ENCODE data around the gene GALNT18. TPM values are rescaled to one million over a fixed set of nuclear protein-coding genes. Genes with fewer than 3 reads are reported as not detected.

Gene GALNT18
- total and polyA plus RNA-seq, 2 experiments from 2014 or later: 4.3 to 10.8 TPM

DNA sequence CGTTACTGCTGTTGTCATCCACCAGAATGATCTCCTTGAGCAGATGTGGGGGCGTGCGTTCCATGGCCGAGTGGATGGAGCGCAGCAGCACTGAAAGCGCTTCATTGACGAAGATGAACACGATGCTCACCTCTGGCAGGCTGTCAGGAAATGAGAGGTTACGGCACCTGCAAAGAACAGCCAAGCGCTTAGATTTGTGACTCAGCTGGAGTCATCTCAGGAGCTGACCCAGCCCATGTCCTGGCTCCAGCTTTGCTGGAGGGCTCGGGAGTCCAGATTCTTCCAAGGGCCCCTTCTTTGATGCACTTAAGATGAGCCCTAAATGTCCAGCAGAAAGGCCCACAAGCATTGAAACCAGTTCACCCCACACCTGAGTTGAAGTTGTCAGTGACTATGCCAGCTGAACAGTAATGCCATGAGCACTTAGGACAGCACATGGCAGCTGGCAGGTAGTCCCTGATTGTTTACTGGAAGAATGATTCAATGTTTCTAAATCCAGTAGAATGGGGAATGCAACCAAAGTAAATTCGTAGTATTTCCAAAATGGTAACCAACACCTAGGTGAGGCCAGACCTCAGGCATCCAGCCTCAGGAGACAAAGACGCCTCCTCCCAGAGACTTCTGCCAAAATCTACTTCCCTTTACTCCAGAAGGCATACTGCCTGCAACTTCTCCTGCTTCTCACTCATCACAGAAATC is 189.0 kb downstream of the GALNT18 start:
- no peak for ATAC-seq

DNA sequence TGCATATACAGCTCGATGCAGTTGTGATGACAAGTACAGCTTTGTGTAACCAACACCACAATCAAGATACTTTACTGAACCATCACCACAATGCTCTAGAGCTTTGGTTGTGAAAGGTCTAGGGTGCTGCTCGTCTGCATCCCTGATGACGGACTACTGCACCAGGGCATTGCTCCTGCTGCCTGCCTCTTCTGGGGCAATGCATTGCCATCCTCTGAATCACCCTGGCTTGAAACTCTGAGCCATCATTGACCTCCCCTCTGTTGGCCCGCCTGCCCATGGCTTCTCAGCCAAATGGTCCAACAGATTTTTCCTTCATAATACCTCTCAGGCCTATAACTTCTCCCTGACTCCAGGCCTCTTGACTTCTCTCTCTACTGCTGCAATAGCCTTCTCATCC is 191.4 kb downstream of the GALNT18 start:
- ATAC-seq: no peak
- H3K27ac Mint-ChIP-seq: no peak overlapping the region
- Histone ChIP-seq H2AFZ (no peak overlapping the region), H3K4me3 (no peak overlapping the region), H3K4me2 (no peak overlapping the region), H3K36me3 (ENCODE audit: insufficient read depth) (no peaks in the 10 kb centered on the region), H3K4me1 (ENCODE audit: insufficient read depth) (no peaks in the 10 kb centered on the region), H3K9me2 (ENCODE audit: insufficient read depth) (peaks cover 4% of the 10 kb centered on the region; the same call in 1 of the 2 replicates), H3K79me2 (replicated peaks; ENCODE audit: insufficient read depth) (no peaks in the 10 kb centered on the region), H4K20me1 (replicated peaks; ENCODE audit: insufficient read depth) (no peaks in the 10 kb centered on the region), H3F3A (replicated peaks; ENCODE audit: low read depth) (no peaks in the 10 kb centered on the region), H3K27ac (ENCODE audit: low read depth) (no peak overlapping the region), H3K27me3 (ENCODE audit: insufficient read depth) (no peaks in the 10 kb centered on the region)
- no peaks in the 10 kb centered on the region for H3K27me3 Mint-ChIP-seq (ENCODE audit: insufficient read depth, low read depth, poor library complexity)
- H3K4me3 Mint-ChIP-seq: no peak overlapping the region
- DNase-seq (ENCODE audit: low spot score): no peak
- peaks cover 6% of the 10 kb centered on the region for H3K4me1 Mint-ChIP-seq
- H3K9me3 Mint-ChIP-seq: no peaks in the 10 kb centered on the region
- TF ChIP-seq POLR2AphosphoS5 (IDR thresholded peaks at IDR 0.05; ENCODE audit: low read depth) (no peak), ZNF331 (CRISPR knock-in tag; IDR thresholded peaks at IDR 0.05; ENCODE audit: low read depth) (no peak), CREB1 (CRISPR knock-in tag; IDR thresholded peaks at IDR 0.05; ENCODE audit: low read depth) (no peak), ZNF114 (CRISPR knock-in tag; IDR thresholded peaks at IDR 0.05) (no peak), JUNB (IDR thresholded peaks at IDR 0.05; ENCODE audit: unreplicated experiment) (no peak), NANOG (IDR thresholded peaks at IDR 0.05; ENCODE audit: borderline replicate concordance) (no peak), EZH2phosphoT487 (IDR thresholded peaks at IDR 0.05; ENCODE audit: unreplicated experiment) (no peak)
- TF ChIP-seq, protein P1, sequence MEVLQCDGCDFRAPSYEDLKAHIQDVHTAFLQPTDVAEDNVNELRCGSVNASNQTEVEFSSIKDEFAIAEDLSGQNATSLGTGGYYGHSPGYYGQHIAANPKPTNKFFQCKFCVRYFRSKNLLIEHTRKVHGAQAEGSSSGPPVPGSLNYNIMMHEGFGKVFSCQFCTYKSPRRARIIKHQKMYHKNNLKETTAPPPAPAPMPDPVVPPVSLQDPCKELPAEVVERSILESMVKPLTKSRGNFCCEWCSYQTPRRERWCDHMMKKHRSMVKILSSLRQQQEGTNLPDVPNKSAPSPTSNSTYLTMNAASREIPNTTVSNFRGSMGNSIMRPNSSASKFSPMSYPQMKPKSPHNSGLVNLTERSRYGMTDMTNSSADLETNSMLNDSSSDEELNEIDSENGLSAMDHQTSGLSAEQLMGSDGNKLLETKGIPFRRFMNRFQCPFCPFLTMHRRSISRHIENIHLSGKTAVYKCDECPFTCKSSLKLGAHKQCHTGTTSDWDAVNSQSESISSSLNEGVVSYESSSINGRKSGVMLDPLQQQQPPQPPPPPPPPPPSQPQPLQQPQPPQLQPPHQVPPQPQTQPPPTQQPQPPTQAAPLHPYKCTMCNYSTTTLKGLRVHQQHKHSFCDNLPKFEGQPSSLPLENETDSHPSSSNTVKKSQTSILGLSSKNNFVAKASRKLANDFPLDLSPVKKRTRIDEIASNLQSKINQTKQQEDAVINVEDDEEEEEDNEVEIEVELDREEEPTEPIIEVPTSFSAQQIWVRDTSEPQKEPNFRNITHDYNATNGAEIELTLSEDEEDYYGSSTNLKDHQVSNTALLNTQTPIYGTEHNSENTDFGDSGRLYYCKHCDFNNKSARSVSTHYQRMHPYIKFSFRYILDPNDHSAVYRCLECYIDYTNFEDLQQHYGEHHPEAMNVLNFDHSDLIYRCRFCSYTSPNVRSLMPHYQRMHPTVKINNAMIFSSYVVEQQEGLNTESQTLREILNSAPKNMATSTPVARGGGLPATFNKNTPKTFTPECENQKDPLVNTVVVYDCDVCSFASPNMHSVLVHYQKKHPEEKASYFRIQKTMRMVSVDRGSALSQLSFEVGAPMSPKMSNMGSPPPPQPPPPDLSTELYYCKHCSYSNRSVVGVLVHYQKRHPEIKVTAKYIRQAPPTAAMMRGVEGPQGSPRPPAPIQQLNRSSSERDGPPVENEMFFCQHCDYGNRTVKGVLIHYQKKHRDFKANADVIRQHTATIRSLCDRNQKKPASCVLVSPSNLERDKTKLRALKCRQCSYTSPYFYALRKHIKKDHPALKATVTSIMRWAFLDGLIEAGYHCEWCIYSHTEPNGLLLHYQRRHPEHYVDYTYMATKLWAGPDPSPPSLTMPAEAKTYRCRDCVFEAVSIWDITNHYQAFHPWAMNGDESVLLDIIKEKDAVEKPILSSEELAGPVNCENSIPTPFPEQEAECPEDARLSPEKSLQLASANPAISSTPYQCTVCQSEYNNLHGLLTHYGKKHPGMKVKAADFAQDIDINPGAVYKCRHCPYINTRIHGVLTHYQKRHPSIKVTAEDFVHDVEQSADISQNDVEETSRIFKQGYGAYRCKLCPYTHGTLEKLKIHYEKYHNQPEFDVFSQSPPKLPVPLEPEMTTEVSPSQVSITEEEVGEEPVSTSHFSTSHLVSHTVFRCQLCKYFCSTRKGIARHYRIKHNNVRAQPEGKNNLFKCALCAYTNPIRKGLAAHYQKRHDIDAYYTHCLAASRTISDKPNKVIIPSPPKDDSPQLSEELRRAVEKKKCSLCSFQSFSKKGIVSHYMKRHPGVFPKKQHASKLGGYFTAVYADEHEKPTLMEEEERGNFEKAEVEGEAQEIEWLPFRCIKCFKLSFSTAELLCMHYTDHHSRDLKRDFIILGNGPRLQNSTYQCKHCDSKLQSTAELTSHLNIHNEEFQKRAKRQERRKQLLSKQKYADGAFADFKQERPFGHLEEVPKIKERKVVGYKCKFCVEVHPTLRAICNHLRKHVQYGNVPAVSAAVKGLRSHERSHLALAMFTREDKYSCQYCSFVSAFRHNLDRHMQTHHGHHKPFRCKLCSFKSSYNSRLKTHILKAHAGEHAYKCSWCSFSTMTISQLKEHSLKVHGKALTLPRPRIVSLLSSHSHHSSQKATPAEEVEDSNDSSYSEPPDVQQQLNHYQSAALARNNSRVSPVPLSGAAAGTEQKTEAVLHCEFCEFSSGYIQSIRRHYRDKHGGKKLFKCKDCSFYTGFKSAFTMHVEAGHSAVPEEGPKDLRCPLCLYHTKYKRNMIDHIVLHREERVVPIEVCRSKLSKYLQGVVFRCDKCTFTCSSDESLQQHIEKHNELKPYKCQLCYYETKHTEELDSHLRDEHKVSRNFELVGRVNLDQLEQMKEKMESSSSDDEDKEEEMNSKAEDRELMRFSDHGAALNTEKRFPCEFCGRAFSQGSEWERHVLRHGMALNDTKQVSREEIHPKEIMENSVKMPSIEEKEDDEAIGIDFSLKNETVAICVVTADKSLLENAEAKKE (CRISPR knock-in tag; IDR thresholded peaks at IDR 0.05): no peak
- TF ChIP-seq, protein P2, sequence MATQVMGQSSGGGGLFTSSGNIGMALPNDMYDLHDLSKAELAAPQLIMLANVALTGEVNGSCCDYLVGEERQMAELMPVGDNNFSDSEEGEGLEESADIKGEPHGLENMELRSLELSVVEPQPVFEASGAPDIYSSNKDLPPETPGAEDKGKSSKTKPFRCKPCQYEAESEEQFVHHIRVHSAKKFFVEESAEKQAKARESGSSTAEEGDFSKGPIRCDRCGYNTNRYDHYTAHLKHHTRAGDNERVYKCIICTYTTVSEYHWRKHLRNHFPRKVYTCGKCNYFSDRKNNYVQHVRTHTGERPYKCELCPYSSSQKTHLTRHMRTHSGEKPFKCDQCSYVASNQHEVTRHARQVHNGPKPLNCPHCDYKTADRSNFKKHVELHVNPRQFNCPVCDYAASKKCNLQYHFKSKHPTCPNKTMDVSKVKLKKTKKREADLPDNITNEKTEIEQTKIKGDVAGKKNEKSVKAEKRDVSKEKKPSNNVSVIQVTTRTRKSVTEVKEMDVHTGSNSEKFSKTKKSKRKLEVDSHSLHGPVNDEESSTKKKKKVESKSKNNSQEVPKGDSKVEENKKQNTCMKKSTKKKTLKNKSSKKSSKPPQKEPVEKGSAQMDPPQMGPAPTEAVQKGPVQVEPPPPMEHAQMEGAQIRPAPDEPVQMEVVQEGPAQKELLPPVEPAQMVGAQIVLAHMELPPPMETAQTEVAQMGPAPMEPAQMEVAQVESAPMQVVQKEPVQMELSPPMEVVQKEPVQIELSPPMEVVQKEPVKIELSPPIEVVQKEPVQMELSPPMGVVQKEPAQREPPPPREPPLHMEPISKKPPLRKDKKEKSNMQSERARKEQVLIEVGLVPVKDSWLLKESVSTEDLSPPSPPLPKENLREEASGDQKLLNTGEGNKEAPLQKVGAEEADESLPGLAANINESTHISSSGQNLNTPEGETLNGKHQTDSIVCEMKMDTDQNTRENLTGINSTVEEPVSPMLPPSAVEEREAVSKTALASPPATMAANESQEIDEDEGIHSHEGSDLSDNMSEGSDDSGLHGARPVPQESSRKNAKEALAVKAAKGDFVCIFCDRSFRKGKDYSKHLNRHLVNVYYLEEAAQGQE (IDR thresholded peaks at IDR 0.05; ENCODE audit: unreplicated experiment): no peak
- TF ChIP-seq, protein P3, sequence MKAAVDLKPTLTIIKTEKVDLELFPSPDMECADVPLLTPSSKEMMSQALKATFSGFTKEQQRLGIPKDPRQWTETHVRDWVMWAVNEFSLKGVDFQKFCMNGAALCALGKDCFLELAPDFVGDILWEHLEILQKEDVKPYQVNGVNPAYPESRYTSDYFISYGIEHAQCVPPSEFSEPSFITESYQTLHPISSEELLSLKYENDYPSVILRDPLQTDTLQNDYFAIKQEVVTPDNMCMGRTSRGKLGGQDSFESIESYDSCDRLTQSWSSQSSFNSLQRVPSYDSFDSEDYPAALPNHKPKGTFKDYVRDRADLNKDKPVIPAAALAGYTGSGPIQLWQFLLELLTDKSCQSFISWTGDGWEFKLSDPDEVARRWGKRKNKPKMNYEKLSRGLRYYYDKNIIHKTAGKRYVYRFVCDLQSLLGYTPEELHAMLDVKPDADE (IDR thresholded peaks at IDR 0.05): no peak
- H3K36me3 Mint-ChIP-seq (ENCODE audit: low read depth): no peaks in the 10 kb centered on the region; the same call in 2 of the 3 replicates

More for the DNA sequence above, 189.0 kb downstream of the GALNT18 start:
- Histone ChIP-seq H3K36me3 (ENCODE audit: insufficient read depth) (no peaks in the 10 kb centered on the region), H3F3A (replicated peaks; ENCODE audit: low read depth) (no peaks in the 10 kb centered on the region), H3K4me1 (ENCODE audit: insufficient read depth) (no peaks in the 10 kb centered on the region), H3K27ac (ENCODE audit: low read depth) (no peak overlapping the region), H2AFZ (no peak overlapping the region), H3K9me2 (ENCODE audit: insufficient read depth) (peaks cover 4% of the 10 kb centered on the region; the same call in 1 of the 2 replicates), H3K4me3 (no peak overlapping the region), H3K79me2 (replicated peaks; ENCODE audit: insufficient read depth) (no peaks in the 10 kb centered on the region), H3K4me2 (no peak overlapping the region), H4K20me1 (replicated peaks; ENCODE audit: insufficient read depth) (no peaks in the 10 kb centered on the region), H3K27me3 (ENCODE audit: insufficient read depth) (no peaks in the 10 kb centered on the region)
- no peak for DNase-seq (ENCODE audit: low spot score)
- Mint-ChIP-seq H3K36me3 (ENCODE audit: low read depth) (no peaks in the 10 kb centered on the region), H3K9me3 (no peaks in the 10 kb centered on the region), H3K4me1 (peaks cover 4% of the 10 kb centered on the region), H3K27me3 (ENCODE audit: insufficient read depth, low read depth, poor library complexity) (no peaks in the 10 kb centered on the region), H3K27ac (no peak overlapping the region), H3K4me3 (no peak overlapping the region)
- no peak for TF ChIP-seq STAT1 (IDR thresholded peaks at IDR 0.05; ENCODE audit: unreplicated experiment)
